AG04450 (cell line): ENCODE data around the gene XPC. TPM values are rescaled to one million over a fixed set of nuclear protein-coding genes. Genes with fewer than 3 reads are reported as not detected.
A peak's percentile ranks its signal among the peaks of the same experiment; 100 is the strongest.

Source experiments
- CTCF ChIA-PET: fragments of 300-600, 350-600 bp; formaldehyde crosslinking; extraction: SDS; loops from one replicate; lab custom pipeline; 2022; ENCODE audit warnings: antibody characterized with exemption, inconsistent platforms; lab: Charles Lee
- POLR2A ChIA-PET: fragments of 350-600 bp; formaldehyde crosslinking; extraction: SDS; loops from one replicate; lab custom pipeline; 2021; ENCODE audit warnings: antibody characterized with exemption, inconsistent platforms; lab: Yijun Ruan, JAX
- DNase-seq: peaks from one replicate; pipeline ENCODE4 v3.0.0-alpha.2; 2011; ENCODE audit warnings: low read depth, low spot score
- H3K27ac ChIP-seq: one replicate; pipeline ENCODE4 v1.5.1; 2012; ENCODE audit warnings: low read depth, low read length, control low read depth
- H3K27me3 ChIP-seq: one replicate; pipeline ENCODE4 v1.6.0; 2012; ENCODE audit warnings: low read length; ENCODE audit not compliant: control insufficient read depth, insufficient read depth
- H3K4me3 ChIP-seq: 2 replicates; pipeline ENCODE4 v1.5.1; 2011; ENCODE audit warnings: mild to moderate bottlenecking, low read depth, low read length, control low read depth
- H3K9me3 ChIP-seq: 2 replicates; pipeline ENCODE4 v1.5.1; 2012; ENCODE audit warnings: low read length; ENCODE audit not compliant: control insufficient read depth, insufficient read depth
- CTCF ChIP-seq: IDR thresholded peaks from 2 replicates; pipeline ENCODE4 v1.5.1; 2011; ENCODE audit warnings: low read depth, low read length, control low read depth, inconsistent platforms
- polyA plus RNA-seq: library from polyadenylated mRNA; depleted of rRNA; stranded (reverse); fragments of >200 nt; gene quantifications from 2 replicates; pipeline ENCODE4 v1.2.3, GENCODE V29; 2011

XPC gene
- polyA plus RNA-seq, 1 experiment = 39.0 TPM

- Histone ChIP-seq H3K4me3 (no peak overlapping the region), H3K9me3 (no peaks in the 10 kb centered on the region), H3K27me3 (no peaks in the 10 kb centered on the region), H3K27ac (no peak overlapping the region)
- TF ChIP-seq CTCF = no peak
- DNase-seq = no peak
- ChIA-PET CTCF (interaction anchor here (1.9 kb wide), 1 partner anchor 223 kb away, joined by 11 read pairs; no protein-coding TSS in a partner anchor), POLR2A (no interaction called here)
These were observed 58.8 kb downstream of the XPC start for GRCh38 chr3:14119651-14120050.

GRCh38 chr3:14118400-14119381 is 59.7 kb downstream of the XPC start:
- TF ChIP-seq CTCF = no peak
- Histone ChIP-seq H3K4me3 (no peak overlapping the region), H3K27ac (no peak overlapping the region), H3K27me3 (no peaks in the 10 kb centered on the region), H3K9me3 (no peaks in the 10 kb centered on the region)
- CTCF ChIA-PET = interaction anchor here (0.5 to 1.9 kb wide), 4 partner anchors 222 to 556 kb away, joined by 3 to 15 read pairs (median 4); partner anchors contain the start of gene C3orf20
- no peak for DNase-seq
- POLR2A ChIA-PET = no interaction called here

GRCh38 chr3:14117468-14118399 is 60.7 kb downstream of the XPC start:
- ChIA-PET CTCF (interaction anchor here (0.7 to 1.3 kb wide), 3 partner anchors 221 to 463 kb away, joined by 3 to 15 read pairs (median 3); no protein-coding TSS in a partner anchor), POLR2A (no interaction called here)
- Histone ChIP-seq H3K27ac (no peak overlapping the region), H3K27me3 (no peaks in the 10 kb centered on the region), H3K9me3 (no peaks in the 10 kb centered on the region), H3K4me3 (no peak overlapping the region)
- TF ChIP-seq CTCF = no peak
- no peak for DNase-seq

- no peak overlapping the region for H3K27ac ChIP-seq
- peak; percentile 37 for TF ChIP-seq CTCF
- no peaks in the 10 kb centered on the region for H3K9me3 ChIP-seq
- no peak for DNase-seq
- CTCF ChIA-PET = interaction anchor here (1.0 to 2.0 kb wide), 4 partner anchors 212 to 459 kb away, joined by 3 to 16 read pairs (median 8); no protein-coding TSS in a partner anchor
- no peak overlapping the region for H3K4me3 ChIP-seq
- POLR2A ChIA-PET = interaction anchor here (0.7 kb wide), 1 partner anchor 10 kb away, joined by 3 read pairs; the partner anchor contains the start of genes CHCHD4 and TMEM43
- no peaks in the 10 kb centered on the region for H3K27me3 ChIP-seq
These were observed 64.3 kb downstream of the XPC start for GRCh38 chr3:14113965-14114635.
